SK-N-SH treated with all-trans-retinoic acid at 6 μM for 48 hours (cell line): ENCODE data around the gene UCHL1.

Experiments used
- CREB5 ChIP-seq: fragments of 250-450 bp; sonication (Bioruptor Pico); IDR thresholded peaks from 2 replicates; pipeline ENCODE4 v1.5.1; 2020; ENCODE audit warnings: low read depth, mild to moderate bottlenecking, moderate library complexity
- ZC3H10 ChIP-seq: fragments of 250-450 bp; sonication (Bioruptor Pico); IDR thresholded peaks from 2 replicates; pipeline ENCODE4 v1.5.1; 2021; ENCODE audit warnings: mild to moderate bottlenecking, moderate library complexity
- ZFP3 ChIP-seq: fragments of 250-450 bp; sonication (Bioruptor Pico); IDR thresholded peaks from 2 replicates; pipeline ENCODE4 v1.5.0; 2020; ENCODE audit warnings: mild to moderate bottlenecking, moderate library complexity

GRCh38 chr4:41267997-41268396 lies 11.3 kb downstream of the UCHL1 start:
- TF ChIP-seq ZFP3 (CRISPR knock-in tag) (no peak), ZC3H10 (no peak), CREB5 (CRISPR knock-in tag) (no peak)
